Left hindlimb (tissue), 1 donor: ENCODE data around the gene HOOK2.

Experiments
- DNase-seq: peaks from one replicate; pipeline ENCODE4 v3.0.0-alpha.2; 2018

The HOOK2 gene

GRCh38 chr19:12793290-12794195 is 18.2 kb upstream of the HOOK2 start:
- peak; percentile 96 for DNase-seq

- no peak for DNase-seq
Measured at GRCh38 chr19:12792853-12793289, 17.5 kb upstream of the HOOK2 start.

DNA sequence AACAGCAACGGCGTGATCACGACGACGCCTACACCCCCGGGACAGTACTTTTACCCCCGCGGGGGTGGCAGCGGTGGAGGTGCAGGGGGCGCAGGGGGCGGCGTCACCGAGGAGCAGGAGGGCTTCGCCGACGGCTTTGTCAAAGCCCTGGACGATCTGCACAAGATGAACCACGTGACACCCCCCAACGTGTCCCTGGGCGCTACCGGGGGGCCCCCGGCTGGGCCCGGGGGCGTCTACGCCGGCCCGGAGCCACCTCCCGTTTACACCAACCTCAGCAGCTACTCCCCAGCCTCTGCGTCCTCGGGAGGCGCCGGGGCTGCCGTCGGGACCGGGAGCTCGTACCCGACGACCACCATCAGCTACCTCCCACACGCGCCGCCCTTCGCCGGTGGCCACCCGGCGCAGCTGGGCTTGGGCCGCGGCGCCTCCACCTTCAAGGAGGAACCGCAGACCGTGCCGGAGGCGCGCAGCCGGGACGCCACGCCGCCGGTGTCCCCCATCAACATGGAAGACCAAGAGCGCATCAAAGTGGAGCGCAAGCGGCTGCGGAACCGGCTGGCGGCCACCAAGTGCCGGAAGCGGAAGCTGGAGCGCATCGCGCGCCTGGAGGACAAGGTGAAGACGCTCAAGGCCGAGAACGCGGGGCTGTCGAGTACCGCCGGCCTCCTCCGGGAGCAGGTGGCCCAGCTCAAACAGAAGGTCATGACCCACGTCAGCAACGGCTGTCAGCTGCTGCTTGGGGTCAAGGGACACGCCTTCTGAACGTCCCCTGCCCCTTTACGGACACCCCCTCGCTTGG is 16.9 kb upstream of the HOOK2 start:
- DNase-seq = peak; percentile 74

GRCh38 chr19:12791345-12792050 is 16.1 kb upstream of the HOOK2 start, which contains the start of gene JUNB:
Gene JUNB (plus strand): TSS chr19:12791486. CDS start chr19:12791772, 286 bp downstream.
- peak; percentile 98 for DNase-seq

- no peak for DNase-seq
Measured at GRCh38 chr19:12790628-12791344, 15.4 kb upstream of the HOOK2 start.

GRCh38 chr19:12789904-12790619 is 14.7 kb upstream of the HOOK2 start:
- peak; percentile 97 for DNase-seq

DNA sequence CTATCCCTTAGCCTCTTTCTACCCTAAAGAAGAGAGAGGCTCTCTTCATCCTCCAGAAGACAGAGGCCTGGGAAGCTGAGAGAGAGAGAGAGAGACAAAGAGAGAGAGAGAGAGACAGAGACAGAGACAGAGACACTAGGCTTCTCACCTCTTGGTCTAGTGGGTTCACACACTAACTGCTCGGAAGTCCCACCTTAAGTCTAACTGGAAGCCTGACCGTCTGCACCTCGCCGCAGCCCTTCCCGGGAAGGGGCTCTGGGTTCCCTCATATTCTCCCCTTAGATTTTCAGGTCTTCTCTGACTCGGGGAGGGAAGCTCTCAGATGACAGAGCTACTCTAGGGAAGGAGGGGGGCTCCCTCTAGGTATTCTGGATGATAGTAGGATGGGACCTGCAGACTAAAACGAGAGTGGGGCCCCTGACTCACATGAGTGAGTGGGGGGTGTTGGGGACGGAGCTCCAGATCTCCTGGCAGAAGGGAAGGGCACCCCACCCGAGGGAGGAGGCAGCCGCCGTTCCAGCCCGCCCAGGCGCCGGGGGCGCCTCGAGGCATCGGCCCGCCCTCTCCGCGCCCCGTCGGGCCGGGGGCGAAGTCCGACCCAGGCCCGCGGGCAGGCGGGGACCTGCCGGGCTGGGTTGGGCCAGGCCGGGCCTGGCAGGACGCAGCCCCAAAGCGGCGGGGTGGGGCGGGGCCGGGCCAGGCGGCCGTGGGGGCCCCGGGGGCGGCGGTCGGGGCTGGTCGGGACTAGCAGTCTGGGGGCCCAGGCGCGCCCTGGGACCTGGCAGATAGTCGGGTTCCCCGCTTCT is 13.9 kb upstream of the HOOK2 start:
- DNase-seq = no peak

DNA sequence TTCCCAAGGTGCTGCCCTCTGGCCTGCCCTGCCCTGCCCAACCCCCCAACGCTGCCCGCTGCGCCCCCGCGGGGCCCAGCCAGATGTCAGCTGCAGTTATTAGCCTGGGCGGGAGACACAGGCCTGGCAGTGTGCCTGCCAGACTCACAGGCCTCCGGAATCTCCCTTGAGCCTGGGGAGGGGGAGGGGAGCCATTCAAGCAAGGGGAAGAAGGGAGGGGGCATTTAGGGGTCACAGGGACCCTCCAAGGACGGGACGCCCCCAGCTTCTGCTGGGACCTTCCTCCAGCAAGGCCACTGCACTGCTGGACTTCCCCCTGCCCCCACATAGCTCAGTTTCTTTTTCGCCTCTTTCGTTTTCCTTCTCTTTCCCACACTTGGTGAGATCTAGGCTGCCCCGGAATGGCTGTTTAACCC is 13.3 kb upstream of the HOOK2 start:
- peak; percentile 86 for DNase-seq

DNA sequence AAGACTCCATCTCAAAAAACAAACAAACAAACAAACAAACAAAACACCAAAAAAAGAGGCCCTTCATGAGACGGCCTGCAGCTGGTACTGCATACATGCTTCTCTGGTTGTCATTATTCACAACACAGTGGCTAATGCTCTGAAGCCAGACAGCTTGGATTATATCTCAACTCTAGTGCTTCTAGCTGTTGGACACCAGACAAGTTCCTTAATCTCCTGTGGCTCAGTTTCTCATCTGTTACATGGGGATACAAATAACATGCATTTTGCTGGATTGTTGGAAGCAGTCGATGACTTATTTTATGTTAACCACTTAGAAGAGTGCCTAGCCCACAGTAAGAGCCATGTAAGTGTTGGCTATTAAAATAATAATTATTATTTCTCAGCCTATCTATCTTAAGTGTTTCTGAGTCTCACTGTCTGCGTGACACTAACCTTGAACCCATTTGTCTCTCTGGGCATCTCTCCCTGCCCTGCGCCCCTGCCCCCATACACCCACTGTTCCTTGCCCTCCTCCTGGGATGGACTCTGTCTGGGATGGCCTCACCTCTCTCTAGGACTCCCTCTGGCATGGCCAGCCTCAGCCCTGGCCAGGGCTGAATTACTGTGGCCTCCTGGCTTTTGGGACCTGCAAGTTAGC is 12.8 kb upstream of the HOOK2 start:
- no peak for DNase-seq

DNA sequence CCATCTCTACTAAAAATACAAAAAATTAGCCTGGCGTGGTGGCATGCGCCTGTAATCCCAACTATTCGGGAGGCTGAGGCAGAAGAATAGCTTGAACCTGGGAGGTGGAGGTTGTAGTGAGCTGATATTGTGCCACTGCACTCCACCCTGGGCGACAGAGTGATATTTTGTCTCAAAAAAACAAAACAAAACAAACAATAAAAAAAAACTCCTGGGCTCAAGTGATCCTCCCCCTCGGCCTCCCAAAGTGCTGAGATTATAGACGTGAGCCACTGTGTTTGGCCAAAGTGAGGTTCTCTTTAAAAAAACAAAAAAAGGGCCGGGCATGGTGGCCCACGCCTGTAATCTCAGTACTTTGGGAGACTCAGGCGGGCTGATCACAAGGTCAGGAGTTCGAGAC is 12.1 kb upstream of the HOOK2 start:
- DNase-seq = no peak

DNA sequence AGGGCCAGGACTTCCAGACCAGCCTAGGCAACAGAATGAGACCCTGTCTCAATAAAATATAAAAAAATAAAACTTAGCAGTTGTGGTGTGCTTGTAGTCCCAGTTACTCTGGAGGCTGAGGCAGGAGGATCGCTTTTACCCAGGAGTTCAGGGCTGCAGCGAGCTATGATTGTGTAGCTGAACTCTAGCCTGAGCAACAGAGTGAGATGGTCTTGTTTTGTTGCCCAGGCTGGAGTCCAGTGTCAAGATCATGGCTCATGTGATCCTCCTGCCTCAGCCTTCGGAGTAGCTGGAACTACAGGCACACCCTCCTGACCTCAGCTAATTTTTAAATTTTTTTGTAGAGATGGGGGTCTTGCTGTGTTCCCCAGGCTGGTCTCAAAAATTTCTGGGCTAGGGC is 11.6 kb upstream of the HOOK2 start:
- DNase-seq = no peak

DNA sequence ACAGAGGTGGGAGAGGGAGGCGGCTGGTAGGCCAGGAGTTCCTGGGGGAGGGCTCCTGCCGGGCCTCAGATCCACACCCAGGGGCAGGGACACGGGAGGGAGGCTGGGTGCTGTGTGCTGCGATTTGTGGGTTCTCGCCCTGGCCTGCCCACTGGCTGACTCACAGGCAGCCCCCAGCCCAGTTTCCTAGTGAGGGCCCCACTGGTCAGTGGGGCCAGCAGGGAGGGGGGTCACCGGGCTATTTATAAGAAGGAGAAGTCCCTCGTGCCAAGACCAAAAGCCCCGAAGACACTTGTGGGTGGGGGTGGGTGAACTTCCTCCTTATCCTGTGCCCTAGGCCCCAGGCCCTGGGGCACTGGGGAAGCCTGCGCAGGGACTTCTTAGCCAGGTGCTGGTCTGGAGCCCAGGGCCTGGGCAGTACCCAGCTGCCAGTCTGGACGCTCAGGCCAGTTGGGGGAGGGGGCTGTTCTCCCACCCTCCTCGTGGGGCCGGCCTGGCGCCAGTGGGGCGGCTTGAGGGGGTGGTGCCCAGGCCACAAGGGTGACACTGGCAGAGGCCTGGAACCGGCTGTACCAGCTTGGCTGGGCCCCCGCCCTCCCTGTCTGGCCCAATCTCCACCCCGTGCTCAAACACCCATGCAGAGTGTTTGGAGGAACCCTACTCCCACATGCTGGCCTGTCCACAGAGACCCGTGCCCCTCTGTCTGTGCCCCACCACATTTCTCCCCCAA is 11.0 kb upstream of the HOOK2 start:
- no peak for DNase-seq

- DNase-seq = no peak
Measured at GRCh38 chr19:12785431-12786031, 10.2 kb upstream of the HOOK2 start.

- no peak for DNase-seq
Measured at GRCh38 chr19:12784871-12785430, 9.6 kb upstream of the HOOK2 start.

DNA sequence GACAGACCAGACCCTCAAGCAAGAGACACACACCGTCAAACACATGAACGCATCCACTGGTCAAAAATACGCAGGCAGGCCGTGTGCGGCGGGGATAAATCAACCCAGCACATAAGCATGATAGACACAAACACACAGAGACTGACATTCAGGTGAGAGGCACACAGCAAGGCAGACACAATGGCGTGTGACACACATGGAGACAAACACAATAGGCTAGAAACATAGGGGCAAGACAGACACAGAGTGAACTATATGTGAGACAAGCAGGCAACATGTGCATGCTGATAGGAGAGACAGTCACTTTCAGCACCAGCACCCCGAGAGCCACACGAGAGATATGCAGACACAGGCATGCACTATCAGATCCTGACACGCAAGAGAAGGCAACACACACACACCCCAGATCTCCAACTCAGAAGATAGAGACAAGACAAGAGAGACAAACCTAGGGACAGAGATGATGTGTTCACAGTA is 9.1 kb upstream of the HOOK2 start:
- DNase-seq = no peak

- no peak for DNase-seq
Measured at GRCh38 chr19:12783849-12784393, 8.6 kb upstream of the HOOK2 start.

DNA sequence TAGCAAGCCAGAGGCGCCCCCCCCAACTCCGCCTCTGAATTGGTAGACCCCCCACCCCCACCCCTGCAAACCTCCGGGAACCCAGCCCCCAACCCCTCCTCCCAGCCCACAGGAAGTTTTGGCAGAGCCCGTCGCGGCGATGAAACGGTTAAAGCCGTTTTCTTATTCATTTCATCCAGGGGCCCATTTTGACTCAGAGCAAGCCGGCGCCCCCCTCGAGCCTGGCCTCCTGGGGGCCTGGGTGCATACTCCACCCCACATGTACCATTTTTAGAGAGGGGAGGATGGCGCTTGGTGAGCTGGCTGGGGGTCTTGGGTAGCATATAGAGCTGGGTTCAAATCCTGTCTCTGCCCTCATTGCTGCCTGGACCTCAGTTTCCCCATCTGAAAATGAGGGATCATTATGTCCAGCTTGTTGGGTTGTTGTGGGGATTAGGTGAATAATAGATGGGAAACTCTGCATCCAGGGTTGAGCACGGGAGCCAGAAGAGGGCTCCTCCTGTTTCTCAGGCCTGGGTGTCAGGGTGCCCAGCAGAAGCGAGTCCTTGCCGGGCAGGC is 8.0 kb upstream of the HOOK2 start:
- no peak for DNase-seq
